Uterus (tissue), 4 donors: ENCODE results near the gene NOP14. TPM values are rescaled to one million over a fixed set of nuclear protein-coding genes. Genes with fewer than 3 reads are reported as not detected.
"Not testable (repeated sequence)": the region's sequence is repeated elsewhere in the genome, so short reads cannot be mapped to it uniquely, and the experiment has no call there.

Source experiments
- DNase-seq, 2 donors: peaks; one replicate each; pipeline ENCODE4 v3.0.0-alpha.2; 2019 to 2020
- H3K27ac ChIP-seq, 2 donors: fragments of 200-600 bp; sonication (generic); 1 replicate in 1 of 2; 2 replicates in 1 of 2; pipeline ENCODE4 v1.5.1; 2016 to 2018
- H3K27me3 ChIP-seq, 2 donors: fragments of 200-600 bp; sonication (generic); one replicate each; pipeline ENCODE4 v1.5.1; 2018 to 2019; ENCODE audit warnings: control low read depth in 1 of 2
- H3K36me3 ChIP-seq, 2 donors: fragments of 200-600 bp; sonication (generic); one replicate each; pipeline ENCODE4 v1.5.1; 2019; ENCODE audit warnings: control low read depth in 1 of 2
- H3K4me1 ChIP-seq, 2 donors: fragments of 200-600 bp; sonication (generic); one replicate each; pipeline ENCODE4 v1.5.1; 2018 to 2019; ENCODE audit warnings: control low read depth in 1 of 2
- H3K4me3 ChIP-seq, 2 donors: fragments of 200-600 bp; sonication (generic); 1 replicate in 1 of 2; 2 replicates in 1 of 2; pipeline ENCODE4 v1.5.1; 2018 to 2019; ENCODE audit warnings: mild to moderate bottlenecking in 1 of 2
- H3K9me3 ChIP-seq, 2 donors: fragments of 200-600 bp; sonication (generic); one replicate each; pipeline ENCODE4 v1.5.1; 2019; ENCODE audit warnings: control low read depth in 1 of 2
- POLR2A ChIP-seq, 2 donors: fragments of 450-650 bp; IDR thresholded peaks; one replicate each; pipeline ENCODE4 v1.6.1; 2016; ENCODE audit warnings: antibody characterized with exemption in 2 of 2, mild to moderate bottlenecking in 1 of 2, moderate library complexity in 1 of 2
- intact Hi-C: fragments of 100-400 bp; cut with DNase I; formaldehyde crosslinking; loops from one replicate; pipeline ENCODE4 v1.15.1; 2023; ENCODE audit warnings: low total_unique reads
- total RNA-seq, 4 donors: library from RNA; depleted of rRNA in 3 of 4; stranded (reverse); fragments of >200 nt in 3 of 4; gene quantifications; one replicate each; pipeline versions ENCODE4 v1.1.0 to v1.2.4, GENCODE V29; 2014 to 2023
- TF ChIP-seq, protein P1 (sequence below), 4 experiments: fragments of 200-600 bp in 2 of 4; fragments of 450-650 bp in 2 of 4; sonication (generic) in 2 of 4; IDR thresholded peaks; one replicate each; pipeline ENCODE4 v1.5.1; 2016 to 2019; ENCODE audit warnings: antibody characterized with exemption in 4 of 4, mild to moderate bottlenecking in 2 of 4, moderate library complexity in 1 of 4
- donor health status: DM: yes; HTN: yes; CAD: no.

NOP14 gene
- total RNA-seq, 4 donors from 2014 or later = 2.0 to 22.5 (median 13.0) TPM

DNA sequence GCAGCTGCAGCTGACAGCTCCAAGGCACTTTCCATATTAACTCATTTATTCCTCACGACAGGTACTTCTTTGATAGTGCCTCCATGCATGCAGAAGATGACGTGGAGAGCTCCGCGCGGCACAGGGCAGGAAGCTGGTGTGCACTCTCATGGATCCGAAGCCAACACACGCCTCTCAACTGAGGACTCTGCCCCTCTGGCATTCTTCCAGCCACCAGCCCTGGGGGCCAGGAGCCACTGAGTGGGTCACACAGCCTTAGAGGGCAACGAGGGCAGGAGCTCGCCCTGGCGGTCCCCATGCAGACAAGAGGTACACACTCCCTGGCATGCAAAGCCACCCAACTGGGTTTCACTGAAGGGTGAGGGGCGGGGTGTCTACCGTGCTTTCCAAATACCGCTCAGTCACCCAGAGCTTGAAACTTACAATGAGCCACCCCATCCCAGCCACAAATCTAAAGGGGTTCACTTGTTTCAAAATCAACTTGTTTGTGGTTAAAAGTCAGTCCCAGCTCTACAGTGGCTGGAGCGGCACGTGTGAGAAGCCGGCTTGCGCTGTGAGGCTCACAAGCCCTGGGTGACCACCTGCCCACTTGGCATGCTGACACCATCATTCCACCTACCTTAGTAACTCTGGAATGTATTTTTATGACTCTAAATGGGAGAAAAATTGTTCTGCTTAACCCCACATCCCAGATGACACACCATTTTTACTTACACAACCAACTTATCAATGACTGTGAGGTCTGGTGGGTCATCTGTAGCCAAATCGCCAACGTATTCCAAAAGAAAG lies 16.2 kb downstream of the NOP14 start:
- Histone ChIP-seq H3K4me3 (no peak overlapping the region), H3K36me3 (no peaks in the 10 kb centered on the region), H3K27me3 (no peaks in the 10 kb centered on the region), H3K9me3 (no peaks in the 10 kb centered on the region), H3K27ac (no peak overlapping the region), H3K4me1 (no peaks in the 10 kb centered on the region)
- no peak for TF ChIP-seq POLR2A (IDR thresholded peaks at IDR 0.05)
- TF ChIP-seq, protein P1, sequence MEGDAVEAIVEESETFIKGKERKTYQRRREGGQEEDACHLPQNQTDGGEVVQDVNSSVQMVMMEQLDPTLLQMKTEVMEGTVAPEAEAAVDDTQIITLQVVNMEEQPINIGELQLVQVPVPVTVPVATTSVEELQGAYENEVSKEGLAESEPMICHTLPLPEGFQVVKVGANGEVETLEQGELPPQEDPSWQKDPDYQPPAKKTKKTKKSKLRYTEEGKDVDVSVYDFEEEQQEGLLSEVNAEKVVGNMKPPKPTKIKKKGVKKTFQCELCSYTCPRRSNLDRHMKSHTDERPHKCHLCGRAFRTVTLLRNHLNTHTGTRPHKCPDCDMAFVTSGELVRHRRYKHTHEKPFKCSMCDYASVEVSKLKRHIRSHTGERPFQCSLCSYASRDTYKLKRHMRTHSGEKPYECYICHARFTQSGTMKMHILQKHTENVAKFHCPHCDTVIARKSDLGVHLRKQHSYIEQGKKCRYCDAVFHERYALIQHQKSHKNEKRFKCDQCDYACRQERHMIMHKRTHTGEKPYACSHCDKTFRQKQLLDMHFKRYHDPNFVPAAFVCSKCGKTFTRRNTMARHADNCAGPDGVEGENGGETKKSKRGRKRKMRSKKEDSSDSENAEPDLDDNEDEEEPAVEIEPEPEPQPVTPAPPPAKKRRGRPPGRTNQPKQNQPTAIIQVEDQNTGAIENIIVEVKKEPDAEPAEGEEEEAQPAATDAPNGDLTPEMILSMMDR (IDR thresholded peaks at IDR 0.05) = no peak
- no peak for DNase-seq
- intact Hi-C loops = no loop called here

DNA sequence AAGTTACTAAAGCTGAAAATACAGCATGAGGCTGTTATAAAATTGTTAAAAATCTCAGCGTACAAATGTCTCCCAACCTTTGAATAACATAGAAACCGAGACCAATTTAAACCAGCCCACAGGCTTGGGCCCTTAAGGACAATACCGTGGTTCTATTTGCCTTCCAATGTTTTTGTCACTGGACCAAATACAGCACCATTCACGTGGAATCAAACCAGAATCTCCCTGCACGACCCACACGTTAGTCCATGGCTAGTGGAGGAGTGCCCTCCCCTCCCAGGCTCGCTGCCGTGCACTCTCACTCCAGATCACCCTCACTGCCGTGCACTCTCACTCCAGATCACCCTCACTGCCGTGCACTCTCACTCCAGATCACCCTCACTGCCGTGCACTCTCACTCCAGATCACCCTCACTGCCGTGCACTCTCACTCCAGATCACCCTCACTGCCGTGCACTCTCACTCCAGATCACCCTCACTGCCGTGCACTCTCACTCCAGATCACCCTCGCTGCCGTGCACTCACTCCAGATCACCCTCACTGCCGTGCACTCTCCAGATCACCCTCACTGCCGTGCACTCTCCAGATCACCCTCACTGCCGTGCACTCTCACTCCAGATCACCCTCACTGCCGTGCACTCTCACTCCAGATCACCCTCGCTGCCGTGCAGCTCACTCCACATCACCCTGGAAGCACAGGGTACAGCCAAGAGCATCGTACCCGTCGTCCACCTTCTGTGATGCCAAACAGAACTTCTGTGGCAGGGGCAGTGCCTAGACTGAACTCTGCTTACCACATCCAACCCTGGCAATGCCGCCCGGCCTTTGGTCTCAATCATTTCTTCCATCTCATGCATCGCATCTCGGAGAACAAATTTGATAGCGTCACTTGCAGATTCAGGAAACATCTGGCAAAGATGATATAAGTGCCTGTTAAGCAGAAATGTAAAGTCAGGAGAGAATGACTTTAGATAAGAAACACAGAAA lies 17.3 kb downstream of the NOP14 start:
- H3K27me3 ChIP-seq, intact Hi-C loops, H3K36me3 ChIP-seq, H3K27ac ChIP-seq, H3K9me3 ChIP-seq, H3K4me1 ChIP-seq, DNase-seq, H3K4me3 ChIP-seq: not testable (repeated sequence)

DNA sequence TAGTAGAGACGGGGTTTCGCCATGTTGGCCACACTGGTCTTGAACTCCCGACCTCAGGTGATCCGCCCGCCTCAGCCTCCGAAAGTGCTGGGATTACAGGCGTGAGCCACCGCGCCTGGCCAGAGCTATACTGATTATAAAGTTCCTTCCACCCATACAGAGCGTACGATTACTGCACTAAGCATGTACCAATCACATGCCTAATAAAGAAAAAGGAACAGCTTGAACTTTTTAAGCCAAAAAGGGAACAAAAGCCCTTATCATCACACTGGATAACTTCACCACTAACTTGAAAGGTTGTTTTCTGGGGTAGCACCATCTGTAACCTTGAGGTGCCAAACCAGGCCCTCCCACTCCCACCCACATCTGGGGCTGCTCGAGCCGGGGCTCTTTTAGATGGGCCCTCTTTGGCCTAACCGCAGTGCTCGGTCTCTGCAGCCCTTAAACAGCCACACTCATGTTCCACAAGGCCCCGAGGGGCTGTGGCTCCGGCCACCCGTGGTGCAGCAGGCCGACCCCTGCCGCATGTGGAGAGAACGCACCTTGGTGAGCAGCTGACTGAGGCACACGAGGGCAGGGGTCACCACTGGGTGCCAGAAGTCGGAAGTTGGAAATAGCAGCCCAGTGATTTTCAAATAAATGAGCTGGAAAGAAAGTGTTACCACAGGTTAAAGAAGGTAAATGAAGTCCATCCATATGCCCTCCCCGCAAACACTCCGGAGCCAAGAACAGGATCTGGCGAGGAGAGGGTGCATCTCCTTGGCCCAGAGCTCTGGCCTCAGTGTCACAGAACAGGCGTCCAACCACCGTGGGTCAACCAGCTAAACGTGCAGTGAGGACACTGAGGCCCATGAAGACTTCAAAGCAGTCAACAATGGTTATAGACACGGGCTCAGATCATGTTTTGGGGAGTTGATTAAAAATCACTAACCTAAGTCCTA lies 18.4 kb downstream of the NOP14 start:
- Histone ChIP-seq H3K4me3 (no peak overlapping the region), H3K4me1 (no peaks in the 10 kb centered on the region), H3K36me3 (no peaks in the 10 kb centered on the region), H3K27ac (no peak overlapping the region), H3K9me3 (no peaks in the 10 kb centered on the region), H3K27me3 (no peaks in the 10 kb centered on the region)
- no peak for DNase-seq
- intact Hi-C loops = loop anchor here (5.0 kb wide), 1 partner anchor 528 kb away; the partner anchor contains the start of genes CFAP99 and ZFYVE28
- TF ChIP-seq POLR2A (IDR thresholded peaks at IDR 0.05) = no peak
- TF ChIP-seq, protein P1 (IDR thresholded peaks at IDR 0.05) = no peak

DNA sequence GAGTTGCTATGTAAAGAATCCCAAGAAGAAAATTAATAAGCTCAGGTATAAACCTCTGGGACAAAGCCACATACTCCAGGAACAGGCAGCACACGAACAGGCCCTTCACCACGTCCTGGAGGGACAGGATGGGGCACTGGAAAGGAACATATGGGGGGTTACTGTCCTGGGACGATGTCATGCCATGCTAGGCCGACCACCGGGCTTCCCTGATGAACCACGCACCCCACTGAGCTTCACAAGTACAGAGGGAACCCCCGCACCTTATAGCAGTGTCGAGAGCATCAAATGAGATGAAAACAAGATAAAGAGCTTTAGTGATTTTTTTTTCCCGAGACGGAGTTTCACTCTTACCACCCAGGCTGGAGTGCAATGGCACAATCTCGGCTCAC lies 19.1 kb downstream of the NOP14 start:
- no peaks in the 10 kb centered on the region for H3K9me3 ChIP-seq
- no peaks in the 10 kb centered on the region for H3K4me1 ChIP-seq
- no peaks in the 10 kb centered on the region for H3K27me3 ChIP-seq
- no peak for DNase-seq
- intact Hi-C loops = loop anchor here (5.0 kb wide), 1 partner anchor 527 kb away; the partner anchor contains the start of genes CFAP99 and ZFYVE28
- no peak overlapping the region for H3K27ac ChIP-seq
- no peak overlapping the region for H3K4me3 ChIP-seq
- H3K36me3 ChIP-seq = no peaks in the 10 kb centered on the region
- TF ChIP-seq, protein P1 (IDR thresholded peaks at IDR 0.05) = no peak
- TF ChIP-seq POLR2A (IDR thresholded peaks at IDR 0.05) = no peak
